ENCODE results near the gene PCDHA1.

Gene PCDHA1

GRCh38 chr5:140926443-140927227 lies 140.7 kb downstream of the PCDHA1 start:
- DNase-seq = peak; percentile 80

DNA sequence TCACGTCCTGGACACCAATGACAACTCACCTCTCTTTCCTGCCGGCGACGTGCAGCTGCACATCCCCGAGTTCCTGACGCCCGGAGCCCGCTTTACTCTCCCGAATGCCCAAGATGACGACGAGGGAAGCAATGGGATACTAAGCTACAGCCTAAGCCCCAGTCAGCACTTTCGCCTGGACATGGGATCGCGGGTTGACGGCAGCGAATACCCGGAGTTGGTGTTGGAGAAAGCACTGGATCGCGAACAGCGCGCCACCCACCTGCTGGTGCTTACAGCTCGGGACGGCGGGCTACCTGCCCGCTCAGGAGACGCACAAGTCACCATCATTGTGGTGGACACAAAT lies 141.3 kb downstream of the PCDHA1 start:
- no peak for DNase-seq

- DNase-seq = no peak
These were observed 149.1 kb downstream of the PCDHA1 start for GRCh38 chr5:140934964-140935606.

GRCh38 chr5:140946578-140946977 lies 160.6 kb downstream of the PCDHA1 start:
- no peak for DNase-seq

- DNase-seq = no peak
These were observed 165.7 kb downstream of the PCDHA1 start for GRCh38 chr5:140951636-140952035.

- DNase-seq = no peak
These were observed 167.3 kb downstream of the PCDHA1 start for GRCh38 chr5:140953234-140953633.

DNA sequence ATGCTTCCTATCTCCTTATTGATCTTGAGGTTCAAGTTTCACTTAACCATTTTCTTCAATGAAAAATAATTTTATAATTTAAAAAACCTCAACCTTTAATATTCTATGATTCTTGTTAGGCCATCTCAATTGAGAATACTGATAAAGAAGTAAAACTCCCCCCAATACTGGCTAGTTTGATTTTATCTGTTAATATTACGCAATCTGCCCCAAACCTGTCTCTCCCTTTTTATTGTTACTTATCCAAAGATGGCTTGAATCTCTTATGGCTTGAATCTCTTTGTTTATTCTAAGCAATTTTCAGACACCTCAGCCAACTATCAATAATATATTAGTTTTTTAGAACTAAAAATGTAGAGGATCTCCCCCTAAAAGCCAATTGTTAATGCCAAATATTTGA lies 176.2 kb downstream of the PCDHA1 start:
- DNase-seq = no peak

DNA sequence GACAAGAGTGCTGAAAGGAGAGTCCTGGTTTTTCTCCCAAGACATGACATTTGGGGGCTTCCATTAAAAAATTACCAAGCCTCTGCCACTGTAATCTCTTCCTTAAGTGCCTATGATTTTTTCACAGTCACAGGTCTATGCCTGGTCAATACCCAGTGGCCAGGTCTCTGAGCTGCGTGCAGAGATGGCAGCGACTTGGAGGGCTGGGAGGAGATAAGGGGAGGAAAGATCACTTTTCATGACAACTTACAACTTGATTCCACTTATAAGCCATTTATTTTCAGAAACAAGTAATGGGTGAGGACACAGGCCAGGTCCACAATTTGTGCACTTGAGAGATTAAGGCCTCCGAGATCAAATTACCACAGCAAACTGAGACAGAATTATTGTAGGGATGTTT lies 178.4 kb downstream of the PCDHA1 start:
- DNase-seq = no peak

- DNase-seq = no peak
These were observed 180.0 kb downstream of the PCDHA1 start for GRCh38 chr5:140965905-140966292.

DNA sequence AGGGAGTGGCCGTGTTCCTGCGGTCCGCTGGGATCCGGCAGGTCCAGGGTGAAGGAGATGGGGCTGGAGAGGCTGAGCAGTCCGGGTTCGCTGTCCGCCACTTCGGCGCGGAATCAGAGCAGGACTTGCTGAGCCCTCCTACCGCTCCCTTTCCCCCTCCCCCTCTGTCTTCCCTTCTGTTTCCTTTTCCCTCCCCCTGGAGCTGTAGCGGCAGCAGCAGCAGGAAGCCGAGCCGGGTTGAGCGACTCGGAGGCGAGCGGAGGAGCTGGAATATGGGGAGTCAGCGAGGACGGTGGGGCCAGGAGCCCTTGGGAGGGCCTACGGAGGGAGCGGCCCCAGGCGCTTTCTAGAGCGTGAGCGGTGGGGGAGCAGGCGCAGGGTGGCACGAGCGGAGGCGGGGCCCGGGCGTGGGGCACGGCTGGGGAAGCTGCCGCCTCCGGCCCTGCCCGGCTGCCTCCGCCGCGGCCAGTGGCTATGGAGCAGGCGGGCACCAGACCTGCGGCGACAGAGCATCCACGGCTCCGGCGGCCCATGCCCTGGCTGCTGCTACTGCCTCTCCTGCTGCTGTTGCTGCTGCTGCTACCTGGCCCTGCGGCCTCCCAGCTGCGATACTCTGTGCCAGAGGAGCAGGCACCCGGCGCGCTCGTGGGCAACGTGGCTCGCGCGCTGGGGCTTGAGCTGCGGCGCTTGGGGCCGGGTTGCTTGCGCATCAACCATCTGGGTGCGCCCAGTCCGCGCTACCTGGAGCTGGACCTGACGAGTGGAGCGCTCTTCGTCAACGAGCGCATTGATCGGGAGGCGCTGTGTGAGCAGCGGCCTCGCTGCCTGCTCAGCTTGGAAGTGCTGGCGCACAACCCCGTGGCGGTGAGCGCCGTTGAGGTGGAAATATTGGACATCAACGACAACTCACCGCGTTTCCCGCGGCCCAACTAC lies 180.6 kb downstream of the PCDHA1 start, which contains the start of gene PCDHAC2:
Gene PCDHAC2 (plus strand): TSS at position 184 of the 933 bp plus-strand sequence. CDS start 291 bp downstream, at position 475.
- DNase-seq = peak; percentile 70

DNA sequence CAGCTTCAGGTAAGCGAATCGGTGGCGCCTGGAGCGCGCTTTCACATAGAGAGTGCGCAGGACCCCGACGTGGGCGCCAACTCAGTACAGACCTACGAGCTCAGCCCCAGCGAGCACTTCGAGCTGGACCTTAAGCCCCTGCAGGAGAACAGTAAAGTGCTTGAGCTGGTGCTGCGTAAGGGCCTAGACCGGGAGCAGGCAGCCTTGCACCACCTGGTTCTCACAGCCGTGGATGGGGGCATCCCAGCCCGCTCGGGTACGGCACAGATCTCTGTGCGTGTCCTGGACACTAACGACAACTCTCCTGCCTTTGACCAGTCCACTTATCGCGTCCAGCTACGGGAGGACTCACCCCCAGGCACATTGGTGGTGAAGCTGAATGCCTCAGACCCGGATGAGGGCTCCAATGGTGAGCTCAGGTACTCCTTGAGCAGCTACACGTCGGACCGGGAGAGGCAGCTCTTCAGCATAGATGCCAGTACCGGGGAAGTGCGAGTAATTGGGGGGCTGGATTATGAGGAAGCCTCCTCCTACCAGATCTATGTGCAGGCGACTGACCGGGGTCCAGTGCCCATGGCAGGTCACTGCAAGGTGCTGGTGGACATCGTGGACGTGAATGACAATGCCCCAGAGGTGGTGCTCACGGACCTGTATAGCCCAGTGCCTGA lies 181.4 kb downstream of the PCDHA1 start:
- DNase-seq = no peak

GRCh38 chr5:140969880-140970279 lies 183.9 kb downstream of the PCDHA1 start:
- no peak for DNase-seq

DNA sequence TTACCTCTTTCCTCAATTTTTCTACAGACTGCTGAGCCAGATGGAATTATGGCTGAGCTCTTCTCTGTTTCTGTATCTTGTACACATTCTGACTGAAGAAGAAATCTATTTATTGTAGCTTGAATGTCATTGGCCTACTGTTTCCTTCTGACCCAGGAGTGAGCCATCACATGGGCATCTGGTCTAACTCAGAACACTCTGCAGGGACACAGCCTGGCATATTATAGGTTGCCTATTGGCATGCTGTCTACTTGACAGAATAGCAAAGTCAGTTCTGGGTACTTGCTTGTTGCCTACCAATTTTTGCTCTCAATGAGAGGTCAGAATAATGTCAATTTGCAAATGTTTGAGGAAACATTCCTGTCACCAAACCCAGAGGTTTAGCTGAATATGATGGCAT lies 187.6 kb downstream of the PCDHA1 start:
- DNase-seq = no peak

- no peak for DNase-seq
These were observed 191.1 kb downstream of the PCDHA1 start for GRCh38 chr5:140977003-140977402.

GRCh38 chr5:140978260-140978659 lies 192.3 kb downstream of the PCDHA1 start:
- no peak for DNase-seq

- no peak for DNase-seq
These were observed 193.0 kb downstream of the PCDHA1 start for GRCh38 chr5:140978983-140979382.

DNA sequence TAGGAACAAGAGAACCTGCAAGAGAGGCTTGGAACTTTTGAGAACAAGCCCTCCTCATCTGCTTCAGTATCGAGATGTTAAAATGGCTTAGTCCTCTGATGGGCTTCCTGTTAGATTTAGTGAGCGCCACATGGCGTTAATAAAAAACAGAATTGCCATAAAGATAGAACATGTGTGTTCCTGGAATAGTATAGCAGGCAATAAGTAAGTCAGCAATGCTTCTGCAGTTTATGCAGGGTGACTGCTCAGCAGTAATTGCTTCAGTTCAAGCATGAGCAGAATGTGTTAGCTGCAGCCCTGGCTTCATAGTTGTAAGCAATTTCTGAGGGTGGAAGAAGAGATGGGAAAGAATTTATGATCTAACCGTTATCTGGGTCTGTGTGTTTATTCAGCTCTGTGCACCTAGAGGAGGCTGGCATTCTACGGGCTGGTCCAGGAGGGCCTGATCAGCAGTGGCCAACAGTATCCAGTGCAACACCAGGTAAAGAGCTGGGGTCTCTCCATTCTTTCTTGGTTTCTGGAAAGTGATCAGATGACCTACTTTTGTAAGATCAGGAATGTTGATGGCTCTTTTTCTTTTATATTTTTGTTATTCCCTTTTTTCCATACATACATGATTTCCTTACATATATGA lies 196.3 kb downstream of the PCDHA1 start:
- no peak for DNase-seq

GRCh38 chr5:140986117-140986521 lies 200.2 kb downstream of the PCDHA1 start:
- DNase-seq = no peak

DNA sequence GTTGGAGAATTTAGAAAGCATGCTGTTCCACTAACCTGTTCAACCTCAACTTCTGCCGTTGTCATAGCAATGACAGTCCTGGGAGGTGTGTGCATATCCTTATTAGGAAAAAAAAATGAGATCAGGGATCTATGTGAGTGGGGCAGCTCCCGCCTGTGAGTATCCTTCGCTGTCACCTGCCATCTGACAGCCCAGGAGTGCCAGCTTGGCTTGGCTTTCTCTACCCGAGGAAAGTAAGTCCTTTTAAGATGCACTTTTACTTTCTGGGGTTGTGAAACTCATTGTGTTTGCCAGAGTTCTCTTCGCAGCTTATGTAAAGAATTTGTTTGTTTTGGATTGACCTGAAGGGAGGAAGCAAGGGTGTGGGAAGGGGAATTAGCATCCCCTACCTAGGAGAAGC lies 202.2 kb downstream of the PCDHA1 start:
- DNase-seq = no peak

DNA sequence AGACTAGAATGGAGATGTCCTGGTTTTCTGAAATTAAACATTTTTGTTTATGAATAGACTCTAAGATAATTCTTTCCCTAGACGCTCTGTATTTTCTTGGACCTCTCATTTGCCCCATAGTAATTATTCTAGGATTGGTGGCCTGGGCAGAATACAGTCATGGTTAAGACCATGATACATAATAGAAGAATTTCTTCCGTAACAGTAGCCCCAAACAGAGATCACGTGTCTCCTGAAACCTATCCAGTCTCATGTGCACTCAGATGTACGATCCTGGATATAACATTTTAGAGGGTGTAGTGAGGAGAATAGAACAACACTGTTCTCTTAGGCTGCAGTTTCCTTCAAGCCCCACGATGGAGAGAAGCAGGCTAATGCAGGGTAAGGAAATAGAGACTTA lies 202.7 kb downstream of the PCDHA1 start:
- no peak for DNase-seq

GRCh38 chr5:140989254-140990020 lies 203.5 kb downstream of the PCDHA1 start:
- DNase-seq = no peak

DNA sequence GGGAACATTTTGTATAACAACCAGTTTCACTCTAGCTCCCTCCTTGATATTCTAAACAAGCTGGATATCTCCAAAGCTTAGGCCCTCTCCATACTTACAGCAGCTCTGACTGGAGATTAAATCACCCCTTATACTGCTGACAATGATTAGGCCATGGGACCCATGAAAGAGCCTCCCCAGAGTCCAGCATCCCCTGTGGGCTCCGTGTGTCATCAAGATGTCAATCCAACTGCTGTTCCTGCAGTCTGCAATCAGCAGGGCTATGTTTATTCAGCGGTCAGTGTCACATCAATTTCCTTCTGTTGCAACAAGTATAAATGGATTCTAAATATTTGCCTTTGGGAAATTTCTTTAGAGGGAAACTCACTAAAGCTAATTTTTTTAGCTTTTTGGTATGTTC lies 206.9 kb downstream of the PCDHA1 start:
- DNase-seq = no peak

Measured in femur (tissue), 1 donor.